ENCODE results near the gene G0S2. TPM values are rescaled to one million over a fixed set of nuclear protein-coding genes. Genes with fewer than 3 reads are reported as not detected.

Gene G0S2
- total and polyA plus RNA-seq, 9 of the 15 experiments (the other 6 are each of a cell fraction or from before 2014, with no cell fraction given), result 0.18 to 65.6 (median 11.4) TPM

DNA sequence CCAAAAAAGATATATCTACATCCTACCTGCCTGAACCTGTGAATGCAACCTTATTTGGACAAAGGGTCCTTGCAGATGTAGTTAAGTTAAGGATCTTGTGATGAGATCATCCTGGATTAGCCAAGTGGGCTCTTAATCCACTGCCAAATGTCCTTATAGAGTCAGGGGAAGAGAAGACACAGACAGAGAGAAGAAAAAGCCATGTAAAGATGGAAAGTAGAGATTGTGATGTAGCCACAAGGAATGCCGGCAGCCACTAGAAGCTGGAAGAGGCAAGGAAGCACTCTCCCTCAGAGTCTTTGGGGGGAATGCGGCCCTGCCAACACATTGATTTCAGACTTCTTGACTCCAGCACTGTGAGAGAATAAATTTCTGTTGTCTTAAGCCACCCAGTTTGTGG, 45.6 kb downstream of the G0S2 start (continued):
- TF ChIP-seq, protein P1, sequence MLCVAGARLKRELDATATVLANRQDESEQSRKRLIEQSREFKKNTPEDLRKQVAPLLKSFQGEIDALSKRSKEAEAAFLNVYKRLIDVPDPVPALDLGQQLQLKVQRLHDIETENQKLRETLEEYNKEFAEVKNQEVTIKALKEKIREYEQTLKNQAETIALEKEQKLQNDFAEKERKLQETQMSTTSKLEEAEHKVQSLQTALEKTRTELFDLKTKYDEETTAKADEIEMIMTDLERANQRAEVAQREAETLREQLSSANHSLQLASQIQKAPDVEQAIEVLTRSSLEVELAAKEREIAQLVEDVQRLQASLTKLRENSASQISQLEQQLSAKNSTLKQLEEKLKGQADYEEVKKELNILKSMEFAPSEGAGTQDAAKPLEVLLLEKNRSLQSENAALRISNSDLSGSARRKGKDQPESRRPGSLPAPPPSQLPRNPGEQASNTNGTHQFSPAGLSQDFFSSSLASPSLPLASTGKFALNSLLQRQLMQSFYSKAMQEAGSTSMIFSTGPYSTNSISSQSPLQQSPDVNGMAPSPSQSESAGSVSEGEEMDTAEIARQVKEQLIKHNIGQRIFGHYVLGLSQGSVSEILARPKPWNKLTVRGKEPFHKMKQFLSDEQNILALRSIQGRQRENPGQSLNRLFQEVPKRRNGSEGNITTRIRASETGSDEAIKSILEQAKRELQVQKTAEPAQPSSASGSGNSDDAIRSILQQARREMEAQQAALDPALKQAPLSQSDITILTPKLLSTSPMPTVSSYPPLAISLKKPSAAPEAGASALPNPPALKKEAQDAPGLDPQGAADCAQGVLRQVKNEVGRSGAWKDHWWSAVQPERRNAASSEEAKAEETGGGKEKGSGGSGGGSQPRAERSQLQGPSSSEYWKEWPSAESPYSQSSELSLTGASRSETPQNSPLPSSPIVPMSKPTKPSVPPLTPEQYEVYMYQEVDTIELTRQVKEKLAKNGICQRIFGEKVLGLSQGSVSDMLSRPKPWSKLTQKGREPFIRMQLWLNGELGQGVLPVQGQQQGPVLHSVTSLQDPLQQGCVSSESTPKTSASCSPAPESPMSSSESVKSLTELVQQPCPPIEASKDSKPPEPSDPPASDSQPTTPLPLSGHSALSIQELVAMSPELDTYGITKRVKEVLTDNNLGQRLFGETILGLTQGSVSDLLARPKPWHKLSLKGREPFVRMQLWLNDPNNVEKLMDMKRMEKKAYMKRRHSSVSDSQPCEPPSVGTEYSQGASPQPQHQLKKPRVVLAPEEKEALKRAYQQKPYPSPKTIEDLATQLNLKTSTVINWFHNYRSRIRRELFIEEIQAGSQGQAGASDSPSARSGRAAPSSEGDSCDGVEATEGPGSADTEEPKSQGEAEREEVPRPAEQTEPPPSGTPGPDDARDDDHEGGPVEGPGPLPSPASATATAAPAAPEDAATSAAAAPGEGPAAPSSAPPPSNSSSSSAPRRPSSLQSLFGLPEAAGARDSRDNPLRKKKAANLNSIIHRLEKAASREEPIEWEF (CRISPR knock-in tag; IDR thresholded peaks at IDR 0.05), result no peak
- TF ChIP-seq SAP30 (IDR thresholded peaks at IDR 0.05; ENCODE audit: borderline replicate concordance, insufficient read depth, low read depth, low read length, poor library complexity, severe bottlenecking), result no peak
- TF ChIP-seq U2AF1 (optimal IDR thresholded peaks at IDR 0.05; ENCODE audit: low read depth, low read length), result no peak
- TF ChIP-seq ZNF133 (CRISPR knock-in tag; IDR thresholded peaks at IDR 0.05), result no peak
- no peak for TF ChIP-seq FIP1L1 (IDR thresholded peaks at IDR 0.05; ENCODE audit: low read depth, low read length, poor library complexity, severe bottlenecking)
- no peak for TF ChIP-seq ZNF408 (CRISPR knock-in tag; IDR thresholded peaks at IDR 0.05; ENCODE audit: low read depth)
- TF ChIP-seq, protein P2, sequence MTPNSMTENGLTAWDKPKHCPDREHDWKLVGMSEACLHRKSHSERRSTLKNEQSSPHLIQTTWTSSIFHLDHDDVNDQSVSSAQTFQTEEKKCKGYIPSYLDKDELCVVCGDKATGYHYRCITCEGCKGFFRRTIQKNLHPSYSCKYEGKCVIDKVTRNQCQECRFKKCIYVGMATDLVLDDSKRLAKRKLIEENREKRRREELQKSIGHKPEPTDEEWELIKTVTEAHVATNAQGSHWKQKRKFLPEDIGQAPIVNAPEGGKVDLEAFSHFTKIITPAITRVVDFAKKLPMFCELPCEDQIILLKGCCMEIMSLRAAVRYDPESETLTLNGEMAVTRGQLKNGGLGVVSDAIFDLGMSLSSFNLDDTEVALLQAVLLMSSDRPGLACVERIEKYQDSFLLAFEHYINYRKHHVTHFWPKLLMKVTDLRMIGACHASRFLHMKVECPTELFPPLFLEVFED (CRISPR knock-in tag; conservative IDR thresholded peaks at IDR 0.05), result no peak
- TF ChIP-seq SREBF1 (IDR thresholded peaks at IDR 0.05; ENCODE audit: borderline replicate concordance, low read depth, low read length), result no peak
- TF ChIP-seq TRIM24 (IDR thresholded peaks at IDR 0.05), result no peak
- TF ChIP-seq FOS (IDR thresholded peaks at IDR 0.05; ENCODE audit: extremely low read depth, insufficient read length), result no peak

Measured in K562 (cell line).